HG02938 (cell line): Measurements from ENCODE around the gene MLLT10.
"Not testable (repeated sequence)": the region's sequence is repeated elsewhere in the genome, so short reads cannot be mapped to it uniquely, and the experiment has no call there.

Experiments
- ATAC-seq: cut with Tn5 transposase; IDR thresholded peaks from one replicate; pipeline ENCODE4 v1.9.1; 2021; ENCODE audit warnings: mild to moderate bottlenecking, moderate library complexity; ENCODE audit not compliant: unreplicated experiment

MLLT10 gene

DNA sequence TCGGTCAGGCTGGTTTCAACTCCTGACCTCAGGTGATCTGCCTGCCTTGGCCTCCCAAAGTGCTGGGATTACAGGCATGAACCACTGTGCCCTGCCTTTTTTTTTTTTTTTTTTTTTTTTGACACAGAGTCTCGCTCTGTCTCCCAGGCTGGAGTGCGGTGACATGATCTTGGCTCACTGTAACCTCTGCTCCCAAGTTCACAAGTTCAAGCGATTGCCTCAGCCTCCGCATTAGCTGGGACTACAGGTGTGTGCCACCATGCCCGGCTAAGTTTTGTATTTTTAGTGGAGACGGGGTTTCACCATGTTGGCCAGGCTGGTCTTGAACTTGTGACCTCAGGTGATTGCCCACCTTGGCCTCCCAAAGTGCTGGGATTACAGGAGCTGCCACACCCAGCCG, 94.6 kb downstream of the MLLT10 start:
- not testable (repeated sequence) for ATAC-seq

DNA sequence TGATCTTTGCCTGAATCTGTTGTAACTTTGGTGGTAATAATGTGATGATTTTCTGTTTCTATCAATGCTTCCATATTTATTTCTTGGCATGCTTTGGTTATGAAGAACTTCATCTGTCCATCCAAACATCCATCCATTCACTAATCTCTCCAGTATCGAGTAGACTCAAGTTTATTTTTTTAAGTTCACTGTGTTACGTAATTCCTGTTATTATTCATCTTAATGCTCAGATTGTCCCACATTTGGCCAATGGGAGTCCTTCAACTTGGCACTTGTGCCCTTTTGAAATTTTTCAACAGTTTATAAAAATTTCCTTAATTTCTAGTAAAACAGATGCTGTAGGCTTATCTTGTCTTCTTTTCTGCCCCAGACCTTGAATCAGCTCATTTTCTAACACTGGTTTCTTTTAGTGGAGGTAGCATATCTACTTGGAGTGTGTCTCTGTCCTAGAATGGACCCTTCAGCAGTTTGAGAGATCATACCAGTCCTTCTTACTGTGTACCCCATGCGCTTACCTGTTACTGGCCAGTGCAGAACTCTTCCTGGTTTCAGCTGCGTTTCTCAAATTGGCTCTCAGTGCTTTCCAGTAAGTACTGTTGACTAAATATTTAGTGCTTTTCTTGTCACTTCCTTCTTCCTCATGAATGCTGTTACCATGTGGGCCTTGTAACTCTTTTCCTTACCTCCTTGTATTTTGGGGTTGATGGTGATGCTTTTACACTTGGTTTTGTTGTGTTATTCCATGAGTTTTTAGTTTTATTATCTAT, 100.8 kb downstream of the MLLT10 start:
- no peak for ATAC-seq

DNA sequence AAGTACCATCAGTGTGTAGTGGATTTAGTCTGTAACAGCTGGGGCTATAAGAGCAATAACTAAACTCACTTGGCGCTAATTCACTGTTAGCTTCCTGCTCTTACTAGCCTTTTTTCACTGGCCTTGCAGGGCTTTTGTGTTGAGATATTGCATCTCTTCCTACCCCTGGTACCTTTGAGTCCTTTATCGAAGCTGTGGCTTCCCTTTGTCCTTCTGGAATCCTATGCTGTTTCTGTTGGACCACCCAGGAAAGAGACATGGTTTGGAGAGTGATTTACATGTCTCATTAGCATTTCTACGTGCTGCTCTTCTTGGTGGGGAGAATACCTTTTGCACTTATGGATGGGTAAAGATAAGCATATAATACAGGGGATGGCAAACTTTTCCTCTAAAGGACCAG, 103.8 kb downstream of the MLLT10 start:
- no peak for ATAC-seq

DNA sequence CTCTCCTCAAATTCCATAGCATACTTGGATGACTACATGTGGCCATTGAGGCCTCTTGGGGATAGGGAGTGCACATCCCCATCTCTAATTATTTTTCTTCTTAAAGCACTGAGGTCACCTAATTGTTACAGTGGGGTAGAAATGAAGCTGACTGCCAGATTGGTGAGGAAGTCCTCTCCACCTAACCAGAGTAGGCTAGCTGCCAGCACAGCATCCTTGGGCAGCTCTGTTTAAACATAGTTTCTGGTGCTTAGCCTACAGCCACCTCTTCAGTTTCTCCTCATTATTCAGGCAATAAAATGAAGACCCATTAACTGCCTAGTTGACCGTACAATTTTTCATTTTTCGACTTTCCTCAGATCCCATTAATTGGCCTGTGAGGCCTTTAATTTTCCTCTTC, 104.6 kb downstream of the MLLT10 start:
- no peak for ATAC-seq

DNA sequence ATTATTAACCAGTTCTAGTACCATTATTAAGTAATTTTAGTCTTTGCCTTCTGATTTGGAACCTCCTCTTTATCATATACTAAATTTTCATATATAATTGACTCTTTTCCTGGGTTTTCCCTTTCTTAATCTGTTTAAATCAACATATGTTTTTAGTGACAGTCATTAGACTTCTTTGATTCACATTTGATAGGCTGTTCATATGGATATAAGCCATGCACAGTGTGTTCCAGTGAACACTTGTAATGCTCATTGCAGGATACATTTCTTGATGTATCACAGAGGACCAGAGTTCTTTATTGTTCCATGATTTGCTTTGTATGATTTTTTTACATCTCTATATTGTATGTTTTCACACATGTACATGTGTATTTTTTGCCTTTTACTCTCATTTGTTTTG, 114.0 kb downstream of the MLLT10 start:
- no peak for ATAC-seq

DNA sequence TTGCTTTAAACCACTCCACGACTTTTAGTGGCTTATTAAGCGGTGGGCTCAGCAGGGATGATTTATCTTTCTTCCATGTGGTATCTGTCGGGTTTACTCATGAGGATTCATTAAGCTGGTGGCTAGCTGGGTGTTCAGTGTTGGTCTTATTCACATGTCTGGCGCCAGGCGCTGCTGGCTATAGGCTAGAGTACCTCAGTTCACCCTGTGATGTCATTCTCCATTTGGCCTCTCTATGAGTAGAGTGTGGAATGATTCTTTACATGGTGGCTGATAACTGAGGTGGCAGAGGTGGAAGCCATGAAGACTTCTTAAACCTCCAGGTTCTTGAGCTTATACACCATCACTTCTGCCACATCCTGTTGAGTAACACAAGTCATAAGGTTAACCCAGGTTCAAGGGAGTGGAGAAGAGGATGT, 115.4 kb downstream of the MLLT10 start:
- ATAC-seq = no peak

DNA sequence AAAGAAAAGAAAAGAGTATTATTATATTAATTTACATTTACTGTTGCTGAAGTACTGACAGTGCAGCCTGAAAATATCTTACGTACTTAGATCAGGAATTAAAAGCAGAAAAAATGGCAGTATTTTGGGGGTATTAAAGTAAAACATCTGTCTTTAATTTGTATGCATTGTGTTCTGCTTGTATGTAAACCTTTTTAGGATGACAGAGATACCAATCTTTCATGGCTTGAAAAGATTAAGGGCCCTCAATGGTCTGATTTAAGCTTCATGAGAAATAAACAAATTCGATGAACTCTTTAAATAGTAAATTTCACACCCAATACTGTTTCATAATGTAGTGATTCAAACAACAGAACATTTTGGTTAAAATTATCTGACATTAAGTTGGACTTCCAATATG, 116.3 kb downstream of the MLLT10 start:
- ATAC-seq = no peak

DNA sequence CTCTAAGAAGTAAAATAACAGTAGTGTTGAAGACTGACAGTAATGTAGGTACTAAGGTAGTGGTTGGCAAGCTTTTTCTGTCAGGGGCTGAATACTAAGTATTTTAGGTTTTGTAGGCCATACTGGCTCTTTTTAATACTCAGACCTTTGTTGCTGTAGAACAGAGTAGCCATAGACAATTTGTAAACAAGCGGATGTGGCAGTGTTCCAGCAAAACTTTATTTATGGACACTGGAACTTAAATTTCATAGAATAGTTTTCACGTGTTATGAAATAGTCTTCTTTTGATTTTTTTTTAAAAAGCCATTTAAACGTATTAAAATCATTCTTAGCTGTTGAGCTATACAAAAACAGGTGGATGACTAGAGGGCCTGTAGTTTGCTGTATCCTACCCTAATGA, 121.2 kb downstream of the MLLT10 start:
- ATAC-seq = no peak

DNA sequence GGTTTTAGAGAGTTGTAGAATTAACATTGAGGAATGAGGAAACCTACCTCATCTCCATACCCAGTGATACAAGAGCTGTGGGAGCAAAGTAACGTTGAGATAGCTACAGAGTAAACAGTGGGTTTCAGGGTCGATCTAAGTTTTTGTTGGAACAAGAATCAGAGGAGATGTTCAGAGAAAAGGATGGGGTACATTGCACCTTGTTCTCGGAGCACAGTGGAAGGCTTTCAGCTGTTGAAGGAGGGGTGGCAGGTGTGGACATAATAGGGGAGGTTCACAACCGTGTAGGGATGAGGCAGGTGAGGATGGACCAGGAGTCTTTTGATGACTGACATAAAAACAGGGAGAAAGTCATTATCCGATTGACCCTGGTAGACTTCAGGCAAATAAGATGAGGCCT, 121.7 kb downstream of the MLLT10 start:
- ATAC-seq = no peak

DNA sequence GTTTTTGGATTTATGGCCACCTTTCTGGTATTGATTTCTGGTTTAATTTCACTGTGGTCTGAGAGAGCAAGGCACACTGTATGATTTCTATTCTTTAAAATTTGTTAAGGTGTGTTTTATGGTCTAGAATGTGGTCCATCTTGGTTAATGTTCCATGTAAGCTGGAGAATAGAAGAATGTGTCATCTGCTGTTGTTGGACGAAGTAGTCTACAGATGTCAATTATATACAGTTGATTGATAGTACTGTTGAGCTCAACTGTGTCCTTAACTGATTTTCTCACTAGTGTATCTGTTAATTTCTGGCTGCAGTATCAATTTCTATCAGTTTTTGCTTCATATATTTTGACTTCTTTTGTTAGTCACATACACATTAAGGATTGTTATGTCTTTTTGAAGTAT, 127.1 kb downstream of the MLLT10 start:
- no peak for ATAC-seq

DNA sequence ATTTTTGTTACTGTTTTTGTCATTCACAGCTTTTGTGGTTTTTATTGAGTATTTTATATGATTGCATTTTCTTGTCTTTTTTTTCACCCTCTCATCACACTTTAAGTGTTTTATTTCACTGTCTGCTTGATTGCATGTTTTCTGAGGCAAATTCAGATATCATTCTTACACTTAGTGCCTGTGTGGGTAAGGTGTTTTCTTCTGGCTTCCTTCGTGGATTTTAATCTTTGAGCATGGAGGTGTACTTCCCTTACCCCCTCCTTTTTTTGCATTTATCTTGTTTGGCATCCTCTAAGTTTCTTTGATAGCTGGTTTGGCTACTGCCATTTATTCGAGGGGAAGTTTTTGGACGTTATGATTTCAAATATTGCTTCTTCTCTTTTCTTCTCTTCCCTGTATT, 127.9 kb downstream of the MLLT10 start:
- ATAC-seq = no peak

DNA sequence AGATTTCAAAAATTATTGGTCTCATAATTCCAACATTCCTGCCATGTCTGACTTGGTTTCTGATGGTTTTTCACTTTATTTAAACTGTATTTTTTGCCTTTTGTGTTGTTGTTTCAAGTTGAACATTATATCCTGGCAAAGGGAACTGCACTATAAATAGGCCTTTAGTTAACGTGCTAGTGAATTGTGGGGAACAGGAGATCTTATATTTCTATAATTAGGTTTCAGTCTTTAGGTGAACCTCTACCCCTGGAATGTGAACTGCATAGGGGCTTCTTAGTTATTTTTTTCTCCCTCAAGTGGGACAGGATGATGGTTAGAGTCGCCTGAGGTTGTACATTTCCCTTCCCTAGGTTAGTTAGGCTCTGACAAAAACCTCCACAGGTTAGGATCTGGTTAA, 128.6 kb downstream of the MLLT10 start:
- ATAC-seq = no peak

DNA sequence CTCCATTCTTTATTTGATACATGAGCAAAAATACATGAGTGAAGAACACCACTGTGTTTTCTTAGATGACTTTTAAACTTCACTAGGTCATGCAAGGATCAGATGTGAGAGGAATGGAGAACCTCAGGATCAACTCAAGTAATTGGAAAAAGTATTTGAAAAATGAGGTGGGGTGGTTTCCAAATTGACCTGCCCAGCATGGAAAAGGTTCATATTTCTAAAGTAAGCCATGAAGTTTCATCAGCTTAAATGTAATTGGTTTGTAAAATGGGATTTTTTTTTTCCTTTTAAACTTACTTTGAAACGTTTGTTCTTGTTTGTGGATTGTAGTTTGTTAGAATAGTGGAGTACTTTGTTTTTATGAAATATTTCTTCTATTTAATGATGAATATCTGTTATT, 134.8 kb downstream of the MLLT10 start:
- no peak for ATAC-seq

DNA sequence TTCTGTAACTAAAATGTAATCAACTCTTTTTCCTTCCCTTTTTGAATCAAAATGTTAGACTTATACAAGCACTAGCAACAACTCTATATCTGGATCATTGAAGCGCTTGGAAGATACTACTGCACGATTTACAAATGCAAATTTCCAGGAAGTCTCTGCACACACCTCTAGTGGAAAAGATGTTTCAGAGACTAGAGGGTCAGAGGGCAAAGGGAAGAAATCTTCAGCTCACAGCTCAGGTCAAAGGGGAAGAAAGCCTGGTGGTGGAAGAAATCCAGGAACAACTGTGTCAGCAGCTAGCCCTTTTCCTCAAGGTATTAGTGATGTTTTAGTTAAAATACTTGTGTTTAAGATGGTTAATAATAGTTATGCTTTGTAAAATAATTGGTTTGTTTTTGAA, 136.4 kb downstream of the MLLT10 start:
- no peak for ATAC-seq

DNA sequence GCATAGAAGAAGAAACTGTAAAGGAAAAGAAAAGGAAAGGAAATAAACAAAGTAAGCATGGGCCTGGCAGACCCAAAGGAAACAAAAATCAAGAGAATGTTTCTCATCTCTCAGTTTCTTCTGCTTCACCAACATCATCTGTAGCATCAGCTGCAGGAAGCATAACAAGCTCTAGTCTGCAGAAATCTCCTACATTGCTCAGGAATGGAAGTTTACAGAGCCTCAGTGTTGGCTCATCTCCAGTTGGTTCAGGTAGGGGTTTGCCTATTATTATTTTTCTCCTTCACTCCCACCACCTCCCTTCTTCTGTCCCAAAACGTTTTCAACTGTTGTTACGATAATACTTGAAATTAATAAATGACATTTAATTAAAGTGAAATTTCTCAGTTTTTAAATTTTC, 139.6 kb downstream of the MLLT10 start:
- ATAC-seq = no peak

DNA sequence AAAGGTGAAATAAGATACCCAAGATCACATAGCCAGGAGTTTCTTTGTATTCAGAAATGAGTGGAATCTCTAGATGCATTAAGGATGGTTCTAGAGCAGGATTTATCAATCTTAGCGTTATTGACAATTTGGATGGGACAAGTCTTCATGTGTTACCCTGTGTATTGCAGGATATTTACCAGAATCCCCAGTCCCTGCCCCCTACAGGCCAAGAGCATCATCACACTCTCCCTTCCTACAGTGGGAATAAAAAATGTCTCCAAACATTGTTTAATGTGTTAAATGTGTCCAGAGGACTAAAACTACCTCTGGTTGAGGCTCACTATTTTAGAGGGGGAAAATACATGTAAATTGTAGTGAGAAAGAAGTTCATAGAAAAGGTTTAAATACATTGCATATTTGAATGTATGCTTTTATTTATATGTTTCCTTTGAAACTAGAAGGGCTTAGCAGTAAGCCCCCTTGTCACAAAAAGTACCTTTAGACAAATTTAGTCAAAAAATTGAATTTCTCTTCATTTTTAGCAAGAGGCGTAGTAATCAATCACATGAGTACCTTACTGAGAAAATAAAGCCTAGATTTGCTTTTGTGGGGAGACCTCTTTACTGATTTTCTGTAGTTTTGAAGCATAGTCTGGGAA, 141.2 kb downstream of the MLLT10 start:
- no peak for ATAC-seq

DNA sequence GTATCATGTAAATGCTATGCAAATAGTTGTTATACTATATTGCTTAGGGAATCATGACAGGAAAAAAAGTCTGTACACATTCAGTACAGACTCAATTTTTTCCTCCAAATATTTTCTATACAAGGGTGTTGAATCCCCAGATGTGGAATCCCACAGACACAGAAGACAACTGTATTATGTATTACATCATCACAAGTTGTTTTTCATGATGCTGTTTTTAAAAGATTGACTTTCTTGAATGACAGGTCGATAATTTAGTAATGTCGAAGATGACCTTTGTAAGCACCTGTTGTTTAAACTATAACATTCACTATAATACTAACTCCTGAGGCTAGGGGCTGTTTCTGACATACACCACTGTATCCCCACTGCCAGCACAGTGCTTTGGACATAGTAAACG, 143.5 kb downstream of the MLLT10 start:
- no peak for ATAC-seq

DNA sequence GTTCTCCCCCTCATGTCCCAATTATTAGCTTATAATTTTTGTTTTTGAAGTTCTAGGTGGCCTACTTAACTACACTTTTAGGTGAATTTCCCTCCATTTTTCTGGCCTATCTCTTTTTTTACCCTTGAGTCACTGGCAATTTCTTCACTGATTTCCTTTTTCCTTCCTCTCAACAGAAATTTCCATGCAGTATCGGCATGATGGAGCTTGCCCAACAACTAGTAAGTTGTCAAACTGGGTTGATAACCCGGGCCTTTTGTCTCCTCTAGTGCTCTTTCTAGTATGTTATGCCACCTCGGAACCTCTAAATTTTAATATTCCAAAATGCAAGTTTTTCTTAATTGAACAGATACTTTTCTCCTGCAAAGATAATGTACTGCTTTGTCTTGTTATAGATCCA, 147.1 kb downstream of the MLLT10 start:
- no peak for ATAC-seq

DNA sequence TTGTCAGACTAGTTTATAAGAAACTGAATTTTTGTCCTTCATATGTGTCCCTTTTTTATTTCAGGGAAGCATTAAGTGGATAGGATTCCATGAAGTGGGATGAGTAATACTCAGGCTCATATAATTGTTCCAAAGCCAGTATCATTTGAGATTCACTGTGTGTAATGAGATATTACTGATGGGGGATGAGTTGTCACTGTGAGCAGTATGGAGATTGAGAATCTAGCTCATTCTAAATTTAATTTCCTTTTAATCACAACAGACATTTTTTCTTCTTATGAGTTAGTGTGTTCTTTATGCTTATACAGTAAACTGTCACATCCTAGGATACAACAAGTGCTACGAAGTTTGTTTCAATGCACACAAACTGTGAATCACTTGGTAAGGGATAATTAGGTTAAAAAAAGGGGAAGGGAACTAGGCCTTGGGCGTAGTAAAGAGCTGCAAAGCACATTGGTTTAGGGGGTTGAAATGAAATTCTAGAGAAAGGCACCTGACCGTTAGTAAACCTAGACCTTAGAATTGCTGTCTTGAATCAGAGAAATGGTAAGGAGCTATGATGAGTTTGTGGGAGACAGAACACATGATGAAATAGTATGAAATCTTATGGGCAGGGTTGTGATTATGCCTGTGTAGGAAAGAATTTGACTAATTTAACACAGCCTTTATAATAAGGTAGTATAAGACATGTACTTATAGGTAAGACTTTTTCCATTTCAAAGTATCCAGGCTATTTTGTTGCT, 153.4 kb downstream of the MLLT10 start:
- ATAC-seq = no peak

DNA sequence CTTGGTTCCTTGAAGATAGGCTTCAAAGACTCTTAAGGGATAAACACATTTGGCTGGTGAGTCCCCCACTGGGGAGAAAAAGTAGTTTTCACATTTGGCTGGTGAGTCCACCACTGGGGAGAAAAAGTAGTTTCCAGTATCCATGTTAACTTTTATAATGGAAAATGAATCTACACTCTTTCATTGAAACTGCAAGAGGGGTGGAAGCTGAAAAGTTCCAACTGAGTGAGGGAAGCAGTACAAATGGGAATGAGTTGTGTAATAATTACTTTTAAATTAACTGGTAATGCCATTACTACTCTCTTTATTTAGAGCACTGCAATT, 153.9 kb downstream of the MLLT10 start:
- no peak for ATAC-seq

DNA sequence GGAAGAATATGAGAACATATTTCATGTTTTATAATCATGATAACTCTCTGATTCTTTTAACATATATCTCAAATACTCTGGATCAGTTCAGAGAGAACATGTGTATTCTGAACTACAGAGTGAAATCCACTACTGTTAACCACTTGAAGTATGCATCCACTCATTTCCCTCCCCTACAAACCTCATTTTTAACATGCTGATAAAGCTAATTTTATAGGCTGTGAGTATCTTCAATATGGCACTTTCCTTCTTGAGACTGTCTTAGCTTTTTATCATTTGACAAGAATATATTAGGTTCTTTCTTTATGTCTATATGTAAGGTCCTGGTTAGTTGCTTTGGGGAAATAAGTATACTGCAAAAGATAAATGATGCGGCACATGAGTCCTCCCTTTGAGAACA, 154.8 kb downstream of the MLLT10 start:
- no peak for ATAC-seq

DNA sequence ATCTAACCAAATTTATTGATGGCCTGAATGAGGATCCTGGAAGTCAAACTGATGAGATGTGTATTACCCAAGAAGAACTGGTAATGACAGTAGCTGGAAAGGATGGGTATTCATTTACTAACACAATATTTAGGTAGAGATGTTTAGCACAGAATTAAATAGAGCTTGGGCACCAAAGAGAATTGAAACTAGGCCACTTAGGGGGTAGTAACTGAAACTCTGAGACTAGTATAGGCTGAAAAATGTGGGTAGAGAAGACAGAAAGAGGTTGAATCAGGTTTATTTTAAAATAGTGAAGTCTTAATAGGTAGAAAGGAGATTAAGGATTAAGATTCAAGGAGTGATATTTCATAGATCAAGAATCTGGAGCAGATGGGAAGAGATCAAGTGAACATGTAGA, 155.8 kb downstream of the MLLT10 start:
- ATAC-seq = peak; percentile 56
